Measurements from ENCODE around the gene ELAVL4.

ELAVL4 gene

GRCh38 chr1:50091068-50091467 lies 17.7 kb upstream of the ELAVL4 start:
- no peak for TF ChIP-seq CTCF (IDR thresholded peaks at IDR 0.05; ENCODE audit: insufficient read depth, missing control alignments)
- FAIRE-seq = no peak

GRCh38 chr1:50095716-50096115 lies 13.0 kb upstream of the ELAVL4 start:
- TF ChIP-seq CTCF (IDR thresholded peaks at IDR 0.05; ENCODE audit: insufficient read depth, missing control alignments) = no peak
- no peak for DNase-seq (ENCODE audit: insufficient read length, low spot score)
- no peak for FAIRE-seq

More at GRCh38 chr1:50091068-50091467, 17.7 kb upstream of the ELAVL4 start:
- DNase-seq (ENCODE audit: insufficient read length, low spot score) = no peak

GRCh38 chr1:50097021-50097679 lies 11.6 kb upstream of the ELAVL4 start:
- DNase-seq (ENCODE audit: insufficient read length, low spot score) = no peak
- no peak for FAIRE-seq
- TF ChIP-seq CTCF (IDR thresholded peaks at IDR 0.05; ENCODE audit: insufficient read depth, missing control alignments) = no peak

- FAIRE-seq (no peak), DNase-seq (ENCODE audit: insufficient read length, low spot score) (no peak)
- no peak for TF ChIP-seq CTCF (IDR thresholded peaks at IDR 0.05; ENCODE audit: insufficient read depth, missing control alignments)
Measured at GRCh38 chr1:50097791-50098190, 10.9 kb upstream of the ELAVL4 start.

GRCh38 chr1:50098591-50099021 lies 10.1 kb upstream of the ELAVL4 start:
- no peak for TF ChIP-seq CTCF (IDR thresholded peaks at IDR 0.05; ENCODE audit: insufficient read depth, missing control alignments)
- DNase-seq (ENCODE audit: insufficient read length, low spot score) (no peak), FAIRE-seq (no peak)

- no peak for DNase-seq (ENCODE audit: insufficient read length, low spot score)
- FAIRE-seq = no peak
- no peak for TF ChIP-seq CTCF (IDR thresholded peaks at IDR 0.05; ENCODE audit: insufficient read depth, missing control alignments)
Measured at GRCh38 chr1:50099654-50100053, 9.1 kb upstream of the ELAVL4 start.

GRCh38 chr1:50103615-50104081 lies 5.1 kb upstream of the ELAVL4 start:
- FAIRE-seq (no peak), DNase-seq (ENCODE audit: insufficient read length, low spot score) (no peak)
- TF ChIP-seq CTCF (IDR thresholded peaks at IDR 0.05; ENCODE audit: insufficient read depth, missing control alignments) = no peak

Data from D721Med (cell line).